Hepatocyte (in vitro differentiated cells): Measurements from ENCODE around the gene CRYBA4. TPM values are rescaled to one million over a fixed set of nuclear protein-coding genes. Genes with fewer than 3 reads are reported as not detected.
A peak's percentile ranks its signal among the peaks of the same experiment; 100 is the strongest.

Experiments
- DNase-seq: peaks from one replicate; pipeline ENCODE4 v3.0.0-alpha.2; 2016; ENCODE audit warnings: low spot score
- H2AFZ ChIP-seq: fragments of 200-600 bp; sonication (generic); 2 replicates; pipeline ENCODE4 v1.6.0; 2016; ENCODE audit warnings: antibody characterized with exemption, mild to moderate bottlenecking
- H3K27ac ChIP-seq: fragments of 200-600 bp; sonication (generic); 2 replicates; pipeline ENCODE4 v1.5.1; 2016; ENCODE audit warnings: mild to moderate bottlenecking
- H3K27me3 ChIP-seq: fragments of 200-600 bp; sonication (generic); 2 replicates; pipeline ENCODE4 v1.6.1; 2016
- H3K36me3 ChIP-seq: fragments of 200-600 bp; sonication (generic); replicated peaks from 2 replicates; pipeline ENCODE4 v1.5.1; 2016; ENCODE audit warnings: low read depth; ENCODE audit not compliant: insufficient read depth
- H3K4me1 ChIP-seq: fragments of 200-600 bp; sonication (generic); 2 replicates; pipeline ENCODE4 v1.5.1; 2016; ENCODE audit warnings: mild to moderate bottlenecking, moderate library complexity; ENCODE audit not compliant: insufficient read depth
- H3K4me2 ChIP-seq: fragments of 200-600 bp; sonication (generic); 2 replicates; pipeline ENCODE4 v1.6.0; 2016
- H3K4me3 ChIP-seq: fragments of 200-600 bp; sonication (generic); 2 replicates; pipeline ENCODE4 v1.5.1; 2016; ENCODE audit warnings: mild to moderate bottlenecking
- H3K79me2 ChIP-seq: fragments of 200-600 bp; sonication (generic); 2 replicates; pipeline ENCODE4 v1.6.0; 2017; ENCODE audit warnings: mild to moderate bottlenecking
- H3K9me2 ChIP-seq: fragments of 200-600 bp; sonication (generic); replicated peaks from 2 replicates; pipeline ENCODE4 v1.6.0; 2017; ENCODE audit warnings: mild to moderate bottlenecking; ENCODE audit not compliant: insufficient read depth
- H3K9me3 ChIP-seq: fragments of 200-600 bp; sonication (generic); 2 replicates; pipeline ENCODE4 v1.5.1; 2016; ENCODE audit warnings: low read depth, mild to moderate bottlenecking
- H4K20me1 ChIP-seq: fragments of 200-600 bp; sonication (generic); 2 replicates; pipeline ENCODE4 v1.6.0; 2016; ENCODE audit warnings: mild to moderate bottlenecking; ENCODE audit not compliant: insufficient read depth, poor library complexity, severe bottlenecking
- EZH2 ChIP-seq: fragments of 200-600 bp; sonication (generic); IDR thresholded peaks from 2 replicates; pipeline ENCODE4 v1.6.1; 2016; ENCODE audit warnings: antibody characterized with exemption, mild to moderate bottlenecking, borderline replicate concordance
- EZH2phosphoT487 ChIP-seq: fragments of 200-600 bp; sonication (generic); IDR thresholded peaks from one replicate; pipeline ENCODE4 v1.6.1; 2018; ENCODE audit warnings: antibody characterized with exemption, mild to moderate bottlenecking, low read depth, moderate library complexity; ENCODE audit not compliant: unreplicated experiment, severe bottlenecking
- WGBS: methylation state at CpG from one replicate; pipeline ENCODE4 v1.1.6; 2016; ENCODE audit warnings: low lambda C conversion rate; ENCODE audit errors: missing lambda C conversion rate; 5-methylcytosine and 5-hydroxymethylcytosine counted together
- polyA plus RNA-seq: library from polyadenylated mRNA; unstranded; fragments of >200 nt; fragmentation: Nextera tagmentation; extraction: Ambion mirVana; gene quantifications from 2 replicates; pipeline ENCODE4 v1.2.1, GENCODE V29; 2016
- small RNA-seq: library from RNA; depleted of rRNA; stranded (forward); fragments of <200 nt; gene quantifications from one replicate; pipeline ENCODE3, GENCODE V24; 2014
- total RNA-seq: library from RNA; depleted of rRNA; stranded (reverse); fragments of >200 nt; gene quantifications from 2 replicates; pipeline ENCODE4 v1.2.3, GENCODE V29; 2014
- TF ChIP-seq, protein P1 (sequence below): fragments of 200-600 bp; sonication (generic); IDR thresholded peaks from 2 replicates; pipeline ENCODE4 v1.5.1; 2016; ENCODE audit warnings: antibody characterized with exemption, mild to moderate bottlenecking; ENCODE audit not compliant: poor library complexity

The CRYBA4 gene
- total and polyA plus RNA-seq, 2 experiments from 2014 or later, result not detected

DNA sequence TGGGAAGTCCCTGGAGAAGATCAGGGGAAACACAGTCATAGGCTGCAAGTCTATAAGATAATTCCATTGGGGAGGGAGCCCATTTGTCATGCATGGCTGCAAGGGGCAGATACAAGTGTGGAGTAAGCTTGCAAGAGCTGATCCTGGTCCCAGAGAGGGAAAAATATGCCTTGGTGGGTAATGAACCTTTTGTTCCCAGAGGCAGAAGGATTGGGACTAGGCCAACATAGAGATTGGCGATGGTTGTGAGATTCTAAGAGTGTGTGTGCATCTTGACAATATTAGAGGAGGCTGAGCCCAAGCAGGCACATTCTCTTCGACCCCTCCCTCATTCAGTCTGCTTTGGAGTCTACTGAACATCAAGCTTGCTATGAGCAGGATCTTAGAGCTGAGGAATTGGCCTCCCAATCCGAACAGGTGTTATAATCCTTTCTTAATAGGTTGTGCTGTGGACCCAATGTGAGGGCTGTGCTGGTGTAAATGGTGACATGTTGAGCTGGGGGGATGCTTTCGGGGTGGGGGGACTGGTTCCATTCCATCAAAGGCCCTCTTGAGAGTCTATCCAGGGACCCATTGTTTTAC is 54.0 kb downstream of the CRYBA4 start:
- H2AFZ ChIP-seq, result no peak overlapping the region
- TF ChIP-seq, protein P1, sequence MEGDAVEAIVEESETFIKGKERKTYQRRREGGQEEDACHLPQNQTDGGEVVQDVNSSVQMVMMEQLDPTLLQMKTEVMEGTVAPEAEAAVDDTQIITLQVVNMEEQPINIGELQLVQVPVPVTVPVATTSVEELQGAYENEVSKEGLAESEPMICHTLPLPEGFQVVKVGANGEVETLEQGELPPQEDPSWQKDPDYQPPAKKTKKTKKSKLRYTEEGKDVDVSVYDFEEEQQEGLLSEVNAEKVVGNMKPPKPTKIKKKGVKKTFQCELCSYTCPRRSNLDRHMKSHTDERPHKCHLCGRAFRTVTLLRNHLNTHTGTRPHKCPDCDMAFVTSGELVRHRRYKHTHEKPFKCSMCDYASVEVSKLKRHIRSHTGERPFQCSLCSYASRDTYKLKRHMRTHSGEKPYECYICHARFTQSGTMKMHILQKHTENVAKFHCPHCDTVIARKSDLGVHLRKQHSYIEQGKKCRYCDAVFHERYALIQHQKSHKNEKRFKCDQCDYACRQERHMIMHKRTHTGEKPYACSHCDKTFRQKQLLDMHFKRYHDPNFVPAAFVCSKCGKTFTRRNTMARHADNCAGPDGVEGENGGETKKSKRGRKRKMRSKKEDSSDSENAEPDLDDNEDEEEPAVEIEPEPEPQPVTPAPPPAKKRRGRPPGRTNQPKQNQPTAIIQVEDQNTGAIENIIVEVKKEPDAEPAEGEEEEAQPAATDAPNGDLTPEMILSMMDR, result no peak
- TF ChIP-seq EZH2 (no peak), EZH2phosphoT487 (no peak)
- H3K27me3 ChIP-seq, result no peaks in the 10 kb centered on the region
- no peak overlapping the region for H3K4me3 ChIP-seq
- H3K4me1 ChIP-seq, result peaks cover 4% of the 10 kb centered on the region
- 93% methylated on average over 4 of the region's 4 CpGs for WGBS
- H4K20me1 ChIP-seq, result no peaks in the 10 kb centered on the region
- H3K36me3 ChIP-seq, result no peaks in the 10 kb centered on the region
- H3K9me2 ChIP-seq, result no peaks in the 10 kb centered on the region
- DNase-seq, result no peak
- H3K9me3 ChIP-seq, result no peaks in the 10 kb centered on the region
- H3K27ac ChIP-seq, result no peak overlapping the region
- H3K79me2 ChIP-seq, result peaks cover 30% of the 10 kb centered on the region
- no peak overlapping the region for H3K4me2 ChIP-seq

DNA sequence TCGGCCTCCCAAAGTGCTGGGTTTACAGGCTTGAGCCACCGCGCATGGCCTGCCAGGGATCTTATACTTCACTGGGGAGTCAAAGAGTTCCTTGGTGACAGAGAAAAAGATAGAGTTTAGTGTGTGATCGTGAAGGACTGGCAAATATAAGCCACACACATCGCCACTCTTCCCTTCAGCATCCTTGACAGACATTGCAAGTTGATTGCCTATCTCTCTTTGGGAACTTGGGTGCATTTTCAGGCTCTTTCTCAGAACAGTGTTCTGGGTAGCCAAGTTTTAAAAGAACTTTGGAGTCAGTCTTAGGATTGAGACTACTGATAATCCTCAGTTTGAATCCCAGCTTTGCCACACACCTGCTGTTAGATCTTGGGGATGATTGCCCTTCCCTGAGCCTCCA is 55.5 kb downstream of the CRYBA4 start:
- H3K4me3 ChIP-seq, result no peak overlapping the region
- TF ChIP-seq EZH2phosphoT487 (no peak), EZH2 (no peak)
- TF ChIP-seq, protein P1, result no peak
- H3K79me2 ChIP-seq, result peaks cover 30% of the 10 kb centered on the region
- H3K9me2 ChIP-seq, result no peaks in the 10 kb centered on the region
- H4K20me1 ChIP-seq, result no peaks in the 10 kb centered on the region
- H3K4me1 ChIP-seq, result peaks cover 6% of the 10 kb centered on the region
- DNase-seq, result no peak
- H2AFZ ChIP-seq, result no peak overlapping the region
- H3K27me3 ChIP-seq, result no peaks in the 10 kb centered on the region
- H3K36me3 ChIP-seq, result no peaks in the 10 kb centered on the region
- H3K4me2 ChIP-seq, result no peak overlapping the region
- no peak overlapping the region for H3K27ac ChIP-seq
- WGBS, result 87% methylated on average over 5 of the region's 5 CpGs
- no peaks in the 10 kb centered on the region for H3K9me3 ChIP-seq

DNA sequence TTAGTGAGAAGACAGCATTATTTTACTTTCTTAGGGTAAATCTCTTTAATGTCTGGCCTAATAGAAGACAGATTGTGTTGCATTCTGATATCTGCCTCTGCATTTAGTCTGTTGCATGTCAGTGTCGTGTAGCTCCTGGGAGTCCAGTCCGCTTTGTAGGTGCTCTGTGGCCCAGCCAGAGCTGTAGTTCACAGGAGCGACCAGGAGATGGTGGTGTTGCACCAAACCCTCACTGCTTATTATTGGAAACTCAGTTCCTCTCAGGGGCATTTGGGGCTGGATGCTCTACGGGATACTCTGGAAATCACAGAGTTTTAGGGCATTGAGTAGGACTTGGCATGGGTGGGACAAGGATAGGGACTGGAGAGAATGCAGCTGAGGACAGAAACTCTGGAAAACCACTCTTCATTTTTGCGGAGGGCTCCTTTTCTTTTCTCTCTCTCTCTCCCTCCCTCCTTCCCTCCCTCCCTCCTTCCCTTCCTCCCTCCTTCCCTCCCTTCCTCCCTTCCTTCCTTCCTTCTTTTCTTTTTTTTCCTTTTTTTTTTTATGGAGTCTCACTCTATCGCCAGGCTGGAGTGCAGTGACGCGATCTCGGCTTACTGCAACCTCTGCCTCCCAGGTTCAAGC is 57.4 kb downstream of the CRYBA4 start:
- no peak overlapping the region for H3K4me3 ChIP-seq
- H3K4me2 ChIP-seq, result no peak overlapping the region
- WGBS, result 46% methylated on average over 7 of the region's 9 CpGs
- no peaks in the 10 kb centered on the region for H3K9me3 ChIP-seq
- H2AFZ ChIP-seq, result no peak overlapping the region
- peak; percentile 81 for DNase-seq
- H3K4me1 ChIP-seq, result peaks cover 5% of the 10 kb centered on the region
- H3K27ac ChIP-seq, result no peak overlapping the region
- no peaks in the 10 kb centered on the region for H4K20me1 ChIP-seq
- H3K79me2 ChIP-seq, result peaks cover 21% of the 10 kb centered on the region
- H3K9me2 ChIP-seq, result no peaks in the 10 kb centered on the region
- TF ChIP-seq, protein P1, result peak; percentile 91
- TF ChIP-seq EZH2phosphoT487 (no peak), EZH2 (no peak)
- no peaks in the 10 kb centered on the region for H3K27me3 ChIP-seq
- no peaks in the 10 kb centered on the region for H3K36me3 ChIP-seq

Small RNA genes within 50 kb of the gene (small RNA-seq; reads per million reads assigned to genes)
- not detected for gene RF01874

Other genes starting within 250 kb of the CRYBA4 start
- 1.2 and 1.4 TPM in 2 replicates for gene ASPHD2, start 192.7 kb upstream of the CRYBA4 start, total RNA-seq
- gene ASPHD2, start 192.7 kb upstream of the CRYBA4 start, polyA plus RNA-seq, result 1.7 and 2.6 TPM in 2 replicates
- gene HPS4, start 138.2 kb upstream of the CRYBA4 start, total RNA-seq, result 20.5 and 36.7 TPM in 2 replicates
- gene HPS4, start 138.2 kb upstream of the CRYBA4 start, polyA plus RNA-seq, result 20.2 and 28.5 TPM in 2 replicates
- gene SRRD, start 138.1 kb upstream of the CRYBA4 start, total RNA-seq, result 26.4 and 31.2 TPM in 2 replicates
- 29.5 and 31.9 TPM in 2 replicates for gene SRRD, start 138.1 kb upstream of the CRYBA4 start, polyA plus RNA-seq
- 16.1 and 19.6 TPM in 2 replicates for gene TFIP11, start 109.5 kb upstream of the CRYBA4 start, total RNA-seq
- gene TFIP11, start 109.5 kb upstream of the CRYBA4 start, polyA plus RNA-seq, result 21.3 and 30.4 TPM in 2 replicates
- 36.8 and 39.9 TPM in 2 replicates for gene TPST2, start 31.8 kb upstream of the CRYBA4 start, total RNA-seq
- gene TPST2, start 31.8 kb upstream of the CRYBA4 start, polyA plus RNA-seq, result 31.0 and 35.3 TPM in 2 replicates
- gene CRYBB1, start 3.9 kb upstream of the CRYBA4 start, total RNA-seq, result not detected in 2 replicates
- 0.79 TPM in 1 of 2 replicates, not detected in the other for gene CRYBB1, start 3.9 kb upstream of the CRYBA4 start, polyA plus RNA-seq
- 1.00 and 1.1 TPM in 2 replicates for gene MIAT, start 35.6 kb downstream of the CRYBA4 start, total RNA-seq
- gene MIAT, start 35.6 kb downstream of the CRYBA4 start, polyA plus RNA-seq, result 0.51 and 1.9 TPM in 2 replicates